ENCODE results near the gene SCAMP2.
"Not testable (repeated sequence)": the region's sequence is repeated elsewhere in the genome, so short reads cannot be mapped to it uniquely, and the experiment has no call there.

The SCAMP2 gene, protein sequence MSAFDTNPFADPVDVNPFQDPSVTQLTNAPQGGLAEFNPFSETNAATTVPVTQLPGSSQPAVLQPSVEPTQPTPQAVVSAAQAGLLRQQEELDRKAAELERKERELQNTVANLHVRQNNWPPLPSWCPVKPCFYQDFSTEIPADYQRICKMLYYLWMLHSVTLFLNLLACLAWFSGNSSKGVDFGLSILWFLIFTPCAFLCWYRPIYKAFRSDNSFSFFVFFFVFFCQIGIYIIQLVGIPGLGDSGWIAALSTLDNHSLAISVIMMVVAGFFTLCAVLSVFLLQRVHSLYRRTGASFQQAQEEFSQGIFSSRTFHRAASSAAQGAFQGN

DNA sequence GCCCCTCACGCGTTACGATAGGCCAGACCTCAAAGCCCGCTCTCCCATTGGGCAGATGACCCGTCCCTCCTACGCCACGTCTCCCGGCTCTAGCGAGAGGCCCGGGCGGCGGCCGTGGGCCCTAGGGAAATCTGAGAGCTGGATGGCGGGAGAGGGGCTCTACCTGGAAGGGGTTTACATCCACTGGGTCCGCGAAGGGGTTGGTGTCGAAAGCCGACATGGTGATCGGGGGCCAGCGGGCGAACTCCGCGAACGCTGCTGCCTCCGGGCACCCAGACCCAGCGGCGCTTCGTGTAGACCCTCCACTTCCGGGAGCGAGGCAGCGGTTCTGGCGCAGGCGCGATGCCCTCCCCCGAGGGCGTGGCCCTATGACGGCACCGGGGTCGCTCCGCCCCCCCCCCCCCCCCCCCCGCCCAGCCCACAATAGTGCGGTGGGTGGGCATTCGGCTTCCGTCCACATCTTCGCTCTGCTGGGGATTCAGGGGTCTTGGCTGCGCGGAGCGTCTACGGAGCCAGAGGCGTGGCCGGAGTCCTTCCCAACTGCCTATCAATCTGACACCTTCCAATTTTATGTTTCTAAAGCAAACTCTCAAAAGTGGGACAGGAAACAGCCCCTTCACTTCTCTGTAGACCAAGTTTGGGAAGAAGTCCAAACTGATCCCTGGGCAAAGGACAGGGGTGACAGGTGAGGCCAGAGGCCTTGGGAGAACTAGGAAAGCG is at the start of gene SCAMP2:
Gene SCAMP2 (minus strand): TSS at position 330 of the 720 bp plus-strand sequence. CDS start 110 bp downstream, at position 220.
- peak; percentile 82 to 89 for DNase-seq (ENCODE audit: low read depth in 2 of 2)

DNA sequence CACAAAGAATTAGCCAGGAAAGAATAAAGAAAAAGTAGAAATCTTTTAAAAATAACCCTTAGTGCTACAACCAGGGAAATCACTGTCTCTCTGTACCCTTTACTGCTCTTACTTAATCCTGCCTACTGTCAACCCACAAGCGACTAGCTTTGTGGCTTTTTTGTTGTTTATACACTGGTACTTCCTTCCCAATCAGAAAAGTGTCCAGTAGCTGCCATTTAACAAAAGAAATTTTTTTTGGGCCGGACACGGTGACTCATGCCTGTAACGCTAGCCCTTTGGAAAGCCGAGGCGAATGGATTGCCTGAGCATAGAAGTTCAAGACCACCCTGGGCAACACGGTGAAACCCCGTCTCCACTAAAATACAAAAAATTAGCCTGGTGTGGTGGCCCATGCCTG is 47.3 kb upstream of the SCAMP2 start:
- DNase-seq (ENCODE audit: low read depth in 2 of 2) = no peak

DNA sequence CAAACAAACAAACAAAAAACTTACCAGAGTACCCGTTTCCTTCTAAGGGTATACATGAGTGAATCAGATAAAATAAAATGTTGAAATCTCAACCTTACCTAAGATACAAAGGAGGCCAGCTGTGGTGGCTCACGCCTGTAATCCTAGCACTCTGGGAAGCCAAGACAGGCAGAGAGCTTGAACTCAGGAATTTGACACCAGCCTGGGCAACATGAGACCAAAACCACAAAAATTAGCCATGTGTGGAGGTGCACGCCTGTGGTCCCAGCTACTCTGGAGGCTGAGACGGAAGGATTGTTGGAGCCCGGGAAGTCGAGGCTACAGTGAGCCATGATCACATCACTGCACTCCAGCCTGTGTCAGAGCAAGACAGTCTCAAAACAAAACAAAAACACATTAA is 44.5 kb upstream of the SCAMP2 start:
- DNase-seq (ENCODE audit: low read depth in 2 of 2) = no peak

DNA sequence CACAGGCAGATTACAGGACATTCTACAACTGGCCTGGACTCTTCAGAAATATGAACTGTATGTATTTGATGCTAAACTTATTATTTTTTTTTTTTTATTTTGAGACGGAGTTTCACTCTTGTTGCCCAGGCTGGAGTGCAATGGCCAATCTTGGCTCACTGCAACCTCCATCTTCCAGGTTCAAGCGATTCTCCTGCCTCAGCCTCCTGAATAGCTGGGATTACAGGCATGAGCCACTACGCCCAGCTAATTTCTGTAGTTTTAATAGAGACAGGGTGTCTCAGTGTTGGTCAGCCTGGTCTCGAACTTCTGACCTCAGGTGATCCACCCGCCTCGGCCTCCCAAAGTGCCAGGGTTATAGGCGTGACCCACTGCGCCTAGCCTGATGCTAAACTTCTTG is 40.6 kb upstream of the SCAMP2 start:
- DNase-seq (ENCODE audit: low read depth in 2 of 2) = not testable (repeated sequence)

DNA sequence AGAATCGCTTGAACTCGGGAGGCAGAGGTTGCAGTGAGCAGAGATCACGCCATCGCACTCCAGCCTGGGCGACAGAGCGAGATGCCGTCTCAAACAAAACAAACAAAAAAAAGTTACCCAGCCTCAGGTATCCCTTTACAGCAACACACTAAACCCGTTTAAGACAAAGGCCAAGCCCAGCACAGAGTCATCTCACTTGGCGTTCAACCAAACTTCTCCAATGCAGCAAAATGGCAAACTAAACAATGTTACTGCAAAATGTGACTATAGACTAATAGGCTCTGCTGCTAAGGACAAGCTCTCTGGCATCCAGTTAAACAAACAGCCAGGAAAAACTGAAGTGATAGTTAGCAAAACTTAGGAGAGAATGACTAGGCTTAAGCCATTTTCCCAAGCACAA is 39.9 kb upstream of the SCAMP2 start:
- DNase-seq (ENCODE audit: low read depth in 2 of 2) = no peak

DNA sequence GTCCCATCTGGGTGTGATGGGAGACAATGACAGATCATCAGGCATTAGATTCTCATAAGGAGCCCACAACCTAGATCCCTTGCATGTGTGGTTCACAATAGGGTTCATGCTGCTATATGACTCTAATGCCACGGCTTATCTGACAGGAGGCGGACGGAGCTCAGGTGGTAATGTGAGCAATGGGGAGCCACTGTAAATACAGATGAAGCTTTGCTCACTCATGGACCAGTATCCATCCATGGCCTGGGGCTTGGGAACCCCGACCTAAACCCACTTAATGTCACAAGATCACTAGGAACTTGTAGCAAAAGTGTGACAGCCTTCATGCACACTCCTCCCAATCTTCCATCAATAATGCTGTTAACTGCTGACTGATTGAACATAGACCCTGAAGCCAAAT is 35.5 kb upstream of the SCAMP2 start:
- DNase-seq (ENCODE audit: low read depth in 2 of 2) = no peak

DNA sequence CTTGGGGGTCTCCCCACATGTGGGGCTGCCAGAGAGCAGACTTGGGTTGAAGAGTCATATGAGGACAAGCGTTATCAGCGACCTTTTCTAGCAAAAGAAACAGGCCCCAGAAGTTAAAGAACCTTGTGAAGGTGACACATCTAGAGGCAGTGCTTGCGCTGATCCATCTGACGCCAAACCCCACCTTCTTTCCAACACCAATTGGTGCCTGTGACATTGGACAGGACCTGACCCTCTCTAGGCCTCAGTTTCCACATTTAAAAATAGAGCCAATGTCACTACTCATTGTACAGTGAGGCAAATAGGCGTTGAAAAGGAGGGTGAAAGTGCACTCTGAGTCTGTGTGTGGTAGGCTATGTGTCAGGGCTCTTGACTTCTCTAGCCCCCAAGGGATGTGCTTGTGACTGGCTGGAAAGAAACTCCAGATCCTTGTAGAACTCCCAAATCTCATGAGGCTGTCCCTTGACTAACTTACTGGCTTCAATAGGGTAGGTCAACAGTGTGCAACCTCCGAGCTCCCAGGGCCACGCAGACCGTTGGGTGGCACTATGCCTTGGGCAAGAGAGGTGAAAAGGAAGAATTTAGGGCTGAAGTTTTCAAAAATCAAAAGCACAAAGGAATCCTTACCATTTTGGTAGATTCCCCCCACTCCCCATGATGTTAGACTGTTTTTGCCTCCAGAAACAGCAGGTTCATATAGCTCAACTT is 34.2 kb upstream of the SCAMP2 start:
- no peak for DNase-seq (ENCODE audit: low read depth in 2 of 2)

DNA sequence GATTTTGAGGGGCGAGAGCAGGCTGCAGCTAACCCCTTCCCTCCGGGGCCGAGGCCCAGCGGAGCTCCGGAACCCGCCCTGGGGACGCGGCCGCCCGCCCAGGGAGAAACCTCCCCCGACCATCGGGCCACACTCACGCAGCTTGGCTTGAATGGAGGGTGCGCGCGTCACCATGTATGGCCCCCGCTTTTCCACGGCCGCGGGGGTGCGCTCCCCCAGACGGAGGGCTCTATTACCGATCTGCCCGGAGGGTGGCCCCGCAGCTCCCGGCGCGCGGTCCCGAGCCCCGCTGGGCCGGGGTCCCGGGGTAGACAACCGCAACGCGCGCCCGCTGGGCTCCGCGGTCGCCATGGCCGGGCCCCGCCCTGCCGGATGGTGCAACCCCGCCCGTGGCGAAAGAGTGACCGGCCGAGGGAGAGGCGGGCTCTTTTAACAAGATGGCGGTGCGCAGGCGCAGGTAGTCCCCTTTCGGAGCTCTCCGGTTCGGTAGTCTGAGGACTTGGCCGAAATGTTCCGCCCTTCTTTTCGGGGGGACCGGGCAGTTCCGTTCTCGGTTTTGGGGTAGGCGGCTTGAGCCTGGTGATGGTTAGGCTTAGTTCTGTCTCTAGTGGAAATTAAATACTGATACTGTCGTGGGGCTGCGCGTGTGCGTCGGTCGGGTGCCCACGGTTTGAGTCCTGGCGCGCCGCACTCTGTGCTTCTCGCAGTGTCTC is 33.4 kb upstream of the SCAMP2 start, which contains the start of gene FAM219B:
Gene FAM219B (minus strand): TSS at position 402 of the 713 bp plus-strand sequence. CDS start 51 bp downstream, at position 351.
- DNase-seq (ENCODE audit: low read depth in 2 of 2) = peak; percentile 70 to 74

DNA sequence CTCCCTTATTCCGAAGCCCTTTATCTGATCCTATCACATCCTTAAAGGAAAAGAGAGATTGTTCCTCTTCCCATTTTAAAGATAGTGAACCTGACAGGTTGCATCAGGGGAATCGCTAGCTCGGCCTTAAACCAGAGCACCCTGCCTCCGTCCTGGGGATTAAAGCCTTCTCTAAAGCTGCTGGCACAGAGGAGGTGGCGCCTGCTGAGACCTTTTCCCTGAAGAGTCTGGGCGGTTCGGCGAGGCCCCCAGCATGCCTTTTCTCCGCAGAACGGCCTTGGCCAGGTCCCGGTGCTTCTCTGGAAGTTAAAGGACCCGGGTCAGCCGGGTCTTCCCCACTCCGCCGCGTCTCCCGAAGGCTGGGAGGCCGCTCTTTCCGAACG is 32.9 kb upstream of the SCAMP2 start:
- DNase-seq (ENCODE audit: low read depth in 2 of 2) = peak in 1 of 2 donors; percentile 17

DNA sequence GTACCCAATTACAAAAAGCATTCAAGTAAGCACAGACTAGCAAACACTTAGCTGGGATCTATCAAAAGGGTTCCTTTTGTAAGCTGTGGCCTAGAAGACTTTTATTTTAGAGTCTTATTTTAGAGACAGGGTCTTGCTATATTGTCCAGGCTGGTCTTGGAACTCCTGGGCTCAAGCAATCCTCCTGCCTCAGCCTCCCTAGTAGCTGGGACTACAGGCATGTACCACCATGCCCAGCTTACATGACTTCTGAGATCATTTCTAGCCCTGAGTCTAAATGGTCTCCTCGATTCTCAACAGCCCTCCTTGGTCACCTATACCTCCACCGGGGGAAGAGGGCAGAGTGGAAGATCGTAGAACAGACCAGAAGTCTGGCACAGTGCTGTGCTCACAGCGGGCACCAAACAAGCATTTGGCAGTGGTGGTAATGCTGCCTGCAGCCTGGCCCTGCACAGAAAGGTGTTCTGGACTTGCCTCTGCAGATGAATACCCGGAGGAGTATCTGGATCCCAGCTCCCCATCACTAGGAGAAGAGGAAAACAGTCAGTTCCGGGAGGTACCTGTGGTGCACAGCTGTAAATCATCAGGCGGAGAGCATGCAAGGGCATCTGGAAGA is 31.1 kb upstream of the SCAMP2 start:
- DNase-seq (ENCODE audit: low read depth in 2 of 2) = no peak

DNA sequence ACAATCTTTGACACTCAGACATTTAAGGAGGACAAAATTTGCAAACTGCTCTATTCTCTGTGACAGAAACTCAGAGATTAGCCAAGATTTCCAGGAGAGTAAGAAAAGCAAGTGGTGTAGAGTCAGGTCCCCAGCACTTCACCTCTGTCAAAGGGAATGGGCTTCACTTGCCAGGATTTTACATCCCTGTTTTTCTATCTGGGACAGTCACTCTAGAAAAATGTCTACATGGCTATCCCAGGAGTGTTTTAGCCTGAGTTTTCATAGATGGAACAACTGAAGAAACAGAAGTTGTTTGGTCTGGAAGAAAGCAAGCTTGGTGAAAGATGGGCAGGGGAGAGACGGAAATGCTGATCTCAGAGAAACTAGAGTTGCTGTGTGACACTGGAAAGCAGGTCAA is 30.5 kb upstream of the SCAMP2 start:
- DNase-seq (ENCODE audit: low read depth in 2 of 2) = no peak

DNA sequence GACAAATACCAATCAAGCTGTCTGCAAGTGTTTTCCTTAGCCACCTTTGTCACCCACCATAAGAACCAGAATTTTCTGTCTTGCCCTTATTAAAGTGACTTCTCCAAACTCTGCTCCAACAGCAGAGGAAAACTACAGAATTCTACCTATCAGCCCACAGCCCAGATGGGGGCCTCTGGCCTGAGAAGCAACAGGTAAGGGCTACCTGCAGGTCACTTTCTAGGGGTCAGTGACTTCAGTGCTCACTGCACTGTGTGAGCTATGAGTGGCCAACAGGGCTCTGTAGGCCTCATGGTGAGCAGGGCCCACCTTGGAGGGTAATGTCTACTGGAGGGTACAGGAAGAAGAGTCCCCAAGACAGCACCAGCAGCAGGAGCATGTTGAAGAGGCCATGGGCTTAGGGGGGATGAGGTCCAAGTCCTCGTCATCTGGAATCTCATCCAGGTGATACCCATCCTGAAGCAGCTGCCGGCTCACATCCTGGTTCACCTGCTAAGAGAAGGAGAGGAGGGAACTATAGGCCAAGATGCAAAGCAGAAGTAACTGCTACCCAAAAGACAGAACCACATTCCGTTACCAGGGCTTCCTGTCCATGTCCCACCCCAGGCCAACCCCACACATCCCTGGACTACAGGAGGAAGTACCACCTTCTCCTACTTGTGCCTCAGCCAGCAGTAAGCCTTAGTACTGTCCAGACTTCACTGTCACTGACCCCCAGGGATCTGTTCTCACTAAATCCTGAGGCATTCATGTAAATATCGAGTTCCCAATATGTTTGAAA is 29.3 kb upstream of the SCAMP2 start:
- DNase-seq (ENCODE audit: low read depth in 2 of 2) = no peak

DNA sequence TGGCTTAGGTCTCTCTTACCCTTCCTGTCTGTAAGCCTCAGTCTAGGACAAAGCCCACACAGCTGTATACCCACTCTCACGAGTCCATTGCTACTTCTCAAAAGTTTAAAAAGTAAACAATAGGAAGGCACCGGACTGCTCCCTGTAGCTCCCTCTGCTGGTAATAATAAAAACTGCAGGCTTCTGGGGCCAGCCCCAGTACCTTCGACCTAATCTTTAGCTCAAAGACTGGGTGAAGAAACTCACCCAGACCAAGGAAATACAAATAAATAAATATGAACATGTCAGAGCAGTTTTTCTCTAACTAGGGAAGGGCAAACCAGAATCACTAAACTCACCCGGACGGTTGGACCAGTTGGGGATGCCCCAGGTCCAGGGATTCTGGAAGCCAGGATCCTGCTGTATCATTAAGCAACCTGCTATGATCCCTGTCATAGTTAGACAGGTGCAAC is 28.5 kb upstream of the SCAMP2 start:
- peak; percentile 32 to 52 for DNase-seq (ENCODE audit: low read depth in 2 of 2)

DNA sequence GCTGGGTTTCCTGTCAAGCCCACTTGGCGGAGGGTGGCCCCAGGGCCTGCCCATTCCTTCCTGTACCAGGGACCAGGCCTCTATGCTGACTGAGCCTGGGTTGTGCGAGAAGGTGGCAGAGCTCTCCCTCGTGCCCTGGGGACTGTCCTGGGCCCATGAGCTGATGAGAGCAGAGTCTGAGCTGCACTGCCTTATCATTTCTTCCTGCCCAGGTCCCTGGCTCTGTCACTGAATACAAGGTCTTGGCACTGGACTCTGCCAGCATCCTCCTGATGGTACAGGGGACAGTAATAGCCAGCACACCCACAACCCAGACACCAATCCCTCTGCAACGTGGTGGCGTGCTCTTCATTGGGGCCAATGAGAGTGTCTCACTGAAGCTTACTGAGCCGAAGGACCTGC is 24.1 kb upstream of the SCAMP2 start:
- no peak for DNase-seq (ENCODE audit: low read depth in 2 of 2)

DNA sequence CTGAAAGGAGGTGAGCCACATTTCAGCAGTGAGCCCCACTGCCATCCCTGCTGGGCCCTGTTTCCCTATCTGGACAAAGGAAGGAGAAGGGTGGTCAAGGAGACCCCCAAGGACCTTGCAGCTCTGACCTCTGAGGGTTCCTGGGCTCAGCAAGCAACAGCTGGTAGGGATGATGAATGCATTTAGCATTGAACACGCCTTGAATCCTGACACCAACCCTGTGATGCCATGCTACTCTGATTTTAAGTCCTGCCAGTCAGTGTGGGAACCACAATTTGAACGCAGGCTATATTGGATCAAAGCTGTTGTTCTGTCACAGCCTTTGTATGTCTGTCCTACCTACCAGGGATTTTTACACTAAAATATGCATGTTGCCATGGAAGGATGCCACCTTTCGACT is 23.2 kb upstream of the SCAMP2 start:
- no peak for DNase-seq (ENCODE audit: low read depth in 2 of 2)

DNA sequence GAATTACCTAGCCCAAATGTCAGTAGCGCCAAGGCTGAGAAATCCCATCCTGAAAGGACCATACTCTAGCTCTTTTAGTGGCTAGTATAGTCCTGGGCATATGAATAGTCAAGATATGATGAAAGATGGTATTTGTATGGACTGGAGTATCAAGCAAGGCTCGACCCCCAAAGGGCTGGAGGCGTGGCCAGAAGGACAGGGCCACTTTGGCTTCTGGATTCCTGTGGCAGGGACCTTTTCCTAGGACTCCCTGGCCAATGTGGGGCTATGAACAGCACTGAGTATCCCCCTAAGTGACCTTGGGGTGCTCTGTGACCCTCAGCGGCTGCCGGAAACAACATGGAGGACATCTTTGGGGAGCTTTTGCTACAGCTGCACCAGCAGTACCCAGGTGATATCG is 22.7 kb upstream of the SCAMP2 start:
- DNase-seq (ENCODE audit: low read depth in 2 of 2) = no peak

DNA sequence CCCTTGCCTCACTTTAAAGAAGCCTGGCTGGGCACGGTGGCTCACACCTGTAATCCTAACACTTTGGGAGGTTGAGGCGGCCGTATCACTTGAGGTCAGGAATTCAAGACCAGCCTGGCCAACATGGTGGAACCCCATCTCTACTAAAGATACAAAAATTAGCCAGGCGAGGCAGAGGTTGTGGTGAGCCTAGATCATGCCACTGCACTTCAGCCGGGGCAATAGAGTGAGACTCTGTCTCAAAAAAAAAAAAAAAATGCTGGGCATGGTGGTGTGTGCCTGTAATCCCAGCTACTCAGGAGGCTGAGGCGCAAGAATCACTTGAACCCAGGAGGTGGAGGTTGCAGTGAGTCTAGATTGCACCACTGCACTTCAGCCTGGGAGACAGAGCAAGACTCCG is 21.2 kb upstream of the SCAMP2 start:
- not testable (repeated sequence) for DNase-seq (ENCODE audit: low read depth in 2 of 2)

DNA sequence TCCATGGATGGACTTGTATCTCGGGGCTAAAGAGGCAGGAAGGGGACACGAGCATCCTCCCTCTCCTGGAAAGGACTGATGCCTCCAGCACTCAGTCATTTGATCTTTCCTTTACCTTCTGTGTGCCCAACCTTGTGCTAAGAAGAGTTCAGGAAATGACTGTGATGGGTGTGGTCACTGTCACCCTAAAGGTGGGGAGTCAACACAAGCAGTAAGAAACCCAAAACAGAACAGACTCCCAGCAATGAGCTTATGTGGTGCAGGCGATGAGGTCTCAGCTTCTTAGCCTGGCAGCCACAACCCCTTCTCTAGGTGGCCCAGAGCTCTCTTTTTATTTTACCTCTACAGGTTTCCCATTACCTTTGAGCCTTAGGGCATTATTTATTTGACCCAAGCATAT is 20.5 kb upstream of the SCAMP2 start:
- no peak for DNase-seq (ENCODE audit: low read depth in 2 of 2)

DNA sequence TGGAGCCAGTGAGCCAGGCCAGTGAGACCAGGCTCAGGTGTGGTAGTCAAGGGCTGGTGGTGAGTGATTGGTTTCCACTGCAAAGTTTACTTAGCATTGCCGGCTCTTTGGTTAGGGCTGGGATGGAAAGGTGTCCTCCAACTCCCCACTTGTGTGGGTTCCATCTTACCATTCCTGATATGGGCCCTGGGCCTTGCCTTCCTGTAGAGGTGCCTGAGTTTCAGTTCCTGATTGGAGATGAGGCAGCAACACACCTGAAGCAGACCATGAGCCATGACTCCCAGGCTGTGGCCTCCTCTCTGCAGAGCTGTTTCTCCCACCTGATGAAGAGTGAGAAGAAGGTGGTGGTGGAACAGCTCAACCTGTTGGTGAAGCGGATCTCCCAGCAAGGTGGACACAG is 19.8 kb upstream of the SCAMP2 start:
- DNase-seq (ENCODE audit: low read depth in 2 of 2) = no peak

DNA sequence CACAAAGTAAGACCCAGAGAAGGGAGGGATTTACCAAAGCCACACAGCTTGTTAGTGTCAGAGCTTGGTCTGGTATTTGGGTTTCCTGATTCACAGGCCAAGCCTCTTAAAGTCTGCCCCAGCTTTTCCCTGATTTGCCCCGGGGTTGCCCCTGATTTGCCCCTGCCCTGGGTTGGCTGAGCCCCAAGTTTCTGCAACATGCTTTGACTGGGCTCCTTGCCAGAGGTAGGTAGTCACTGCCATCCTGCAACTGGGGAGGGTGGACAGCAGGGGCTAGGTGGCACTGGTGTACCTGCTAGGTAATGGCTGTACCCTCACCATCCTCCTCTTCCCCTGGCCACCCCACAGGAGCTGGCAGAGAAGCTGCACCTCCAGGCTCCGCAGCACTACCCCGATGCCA is 19.1 kb upstream of the SCAMP2 start:
- DNase-seq (ENCODE audit: low read depth in 2 of 2) = no peak

DNA sequence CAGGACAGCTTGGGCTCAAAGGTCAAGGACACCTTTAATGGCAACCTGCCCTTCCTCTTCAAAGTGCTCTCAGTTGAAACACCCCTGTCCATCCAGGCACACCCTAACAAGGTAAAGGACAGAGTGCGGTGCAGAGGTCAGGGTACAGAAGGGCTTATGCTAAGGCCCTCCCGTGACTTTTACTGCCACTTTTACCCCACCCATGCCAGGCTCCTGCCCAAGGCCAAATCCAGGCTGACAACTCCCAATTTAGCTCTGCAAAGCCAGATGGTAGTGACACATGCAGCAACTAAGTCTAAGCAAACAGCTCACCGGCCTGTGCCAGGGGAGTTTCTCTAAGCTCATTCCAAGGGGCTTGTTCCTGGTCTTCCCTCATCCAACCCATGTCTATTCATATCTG is 18.3 kb upstream of the SCAMP2 start:
- no peak for DNase-seq (ENCODE audit: low read depth in 2 of 2)
